ENCODE data around the gene TEF. TPM values are rescaled to one million over a fixed set of nuclear protein-coding genes. Genes with fewer than 3 reads are reported as not detected.

The TEF gene
- total RNA-seq, result 20.1 TPM
- long read RNA-seq, full-length matches to known transcripts, result 16 of 52 reads
- long read RNA-seq, partial matches to known transcripts, result 35 of 52 reads
- long read RNA-seq, other reads (novel, unspliced or antisense), result 1 of 52 reads

GRCh38 chr22:41381329-41382097 is at the start of gene TEF:
TEF (plus strand) TSS chr22:41381942; CDS start chr22:41382045, 103 bp downstream.
- Histone ChIP-seq H3K4me3 (peak within 1 kb of the TSS; percentile 95), H3K36me3 (no peaks in the 10 kb centered on the region), H3K4me1 (peaks cover 35% of the 10 kb centered on the region), H3K9me3 (replicated peaks) (no peaks in the 10 kb centered on the region), H3K27me3 (ENCODE audit: low read depth) (no peaks in the 10 kb centered on the region), H3K27ac (replicated peaks) (peak within 1 kb of the TSS; percentile 100)
- intact Hi-C loops (cut with micrococcal nuclease), result no loop called here
- TF ChIP-seq CTCF (IDR thresholded peaks at IDR 0.05; ENCODE audit: borderline replicate concordance), result no peak
- DNase-seq, result peak; percentile 99

- H3K4me3 ChIP-seq, result no peak overlapping the region
- H3K4me1 ChIP-seq, result peaks cover 36% of the 10 kb centered on the region
- no peak overlapping the region for H3K27ac ChIP-seq (replicated peaks)
- no peaks in the 10 kb centered on the region for H3K27me3 ChIP-seq (ENCODE audit: low read depth)
- intact Hi-C loops (cut with micrococcal nuclease), result no loop called here
- no peaks in the 10 kb centered on the region for H3K9me3 ChIP-seq (replicated peaks)
- DNase-seq, result no peak
- peaks cover 61% of the 10 kb centered on the region for H3K36me3 ChIP-seq
- TF ChIP-seq CTCF (IDR thresholded peaks at IDR 0.05; ENCODE audit: borderline replicate concordance), result no peak
Observed at GRCh38 chr22:41332217-41332939, 49.4 kb upstream of the TEF start.

GRCh38 chr22:41333806-41334205 is 47.9 kb upstream of the TEF start:
- intact Hi-C loops (cut with micrococcal nuclease), result no loop called here
- Histone ChIP-seq H3K27me3 (ENCODE audit: low read depth) (no peaks in the 10 kb centered on the region), H3K36me3 (peaks cover 52% of the 10 kb centered on the region), H3K27ac (replicated peaks) (peak overlapping the region; percentile 83), H3K4me3 (no peak overlapping the region), H3K9me3 (replicated peaks) (no peaks in the 10 kb centered on the region), H3K4me1 (peaks cover 36% of the 10 kb centered on the region)
- TF ChIP-seq CTCF (IDR thresholded peaks at IDR 0.05; ENCODE audit: borderline replicate concordance), result no peak
- no peak for DNase-seq

- H3K27ac ChIP-seq (replicated peaks), result peak overlapping the region; percentile 83
- no peaks in the 10 kb centered on the region for H3K9me3 ChIP-seq (replicated peaks)
- H3K4me3 ChIP-seq, result no peak overlapping the region
- H3K27me3 ChIP-seq (ENCODE audit: low read depth), result no peaks in the 10 kb centered on the region
- no peak for DNase-seq
- peaks cover 52% of the 10 kb centered on the region for H3K36me3 ChIP-seq
- TF ChIP-seq CTCF (IDR thresholded peaks at IDR 0.05; ENCODE audit: borderline replicate concordance), result no peak
- peaks cover 36% of the 10 kb centered on the region for H3K4me1 ChIP-seq
- intact Hi-C loops (cut with micrococcal nuclease), result no loop called here
Observed at GRCh38 chr22:41334215-41334614, 47.5 kb upstream of the TEF start.

GRCh38 chr22:41334951-41335635 is 46.6 kb upstream of the TEF start:
- no peak for DNase-seq

More at GRCh38 chr22:41334951-41335635, 46.6 kb upstream of the TEF start:
- H3K36me3 ChIP-seq, result peaks cover 52% of the 10 kb centered on the region
- peak overlapping the region; percentile 83 for H3K27ac ChIP-seq (replicated peaks)
- no peak overlapping the region for H3K4me3 ChIP-seq
- TF ChIP-seq CTCF (IDR thresholded peaks at IDR 0.05; ENCODE audit: borderline replicate concordance), result no peak
- no peaks in the 10 kb centered on the region for H3K27me3 ChIP-seq (ENCODE audit: low read depth)
- H3K9me3 ChIP-seq (replicated peaks), result no peaks in the 10 kb centered on the region
- H3K4me1 ChIP-seq, result peaks cover 31% of the 10 kb centered on the region
- intact Hi-C loops (cut with micrococcal nuclease), result no loop called here

Data from left ventricle myocardium inferior (tissue), 1 donor.